ENCODE results near the gene GPR156.
"Not testable (repeated sequence)": the region's sequence is repeated elsewhere in the genome, so short reads cannot be mapped to it uniquely, and the experiment has no call there.

Gene GPR156

GRCh38 chr3:120306519-120307455 is 21.8 kb upstream of the GPR156 start:
- DNase-seq (ENCODE audit: insufficient read length, low spot score) (no peak), FAIRE-seq (no peak)
- TF ChIP-seq CTCF (IDR thresholded peaks at IDR 0.05; ENCODE audit: insufficient read depth, missing control alignments) = no peak

GRCh38 chr3:120304616-120305015 is 19.6 kb upstream of the GPR156 start:
- no peak for FAIRE-seq
- TF ChIP-seq CTCF (IDR thresholded peaks at IDR 0.05; ENCODE audit: insufficient read depth, missing control alignments) = no peak
- no peak for DNase-seq (ENCODE audit: insufficient read length, low spot score)

- no peak for FAIRE-seq
- no peak for TF ChIP-seq CTCF (IDR thresholded peaks at IDR 0.05; ENCODE audit: insufficient read depth, missing control alignments)
- DNase-seq (ENCODE audit: insufficient read length, low spot score) = no peak
These were observed 17.3 kb upstream of the GPR156 start for GRCh38 chr3:120302361-120302760.

GRCh38 chr3:120300971-120301370 is 15.9 kb upstream of the GPR156 start:
- FAIRE-seq = no peak
- no peak for DNase-seq (ENCODE audit: insufficient read length, low spot score)
- no peak for TF ChIP-seq CTCF (IDR thresholded peaks at IDR 0.05; ENCODE audit: insufficient read depth, missing control alignments)

- no peak for TF ChIP-seq CTCF (IDR thresholded peaks at IDR 0.05; ENCODE audit: insufficient read depth, missing control alignments)
- no peak for DNase-seq (ENCODE audit: insufficient read length, low spot score)
- FAIRE-seq = no peak
These were observed 14.4 kb upstream of the GPR156 start for GRCh38 chr3:120299403-120299802.

GRCh38 chr3:120298996-120299395 is 14.0 kb upstream of the GPR156 start:
- no peak for TF ChIP-seq CTCF (IDR thresholded peaks at IDR 0.05; ENCODE audit: insufficient read depth, missing control alignments)
- DNase-seq (ENCODE audit: insufficient read length, low spot score) (no peak), FAIRE-seq (no peak)

GRCh38 chr3:120291552-120291951 is 6.5 kb upstream of the GPR156 start:
- FAIRE-seq; DNase-seq (ENCODE audit: insufficient read length, low spot score): not testable (repeated sequence)
